ENCODE results near the gene IFT25.

GRCh38 chr1:53981220-53981619, 35.7 kb upstream of the IFT25 start:
- no peak for TF ChIP-seq CTCF (IDR thresholded peaks at IDR 0.05)
- TF ChIP-seq POLR2A (IDR thresholded peaks at IDR 0.05), result no peak
